Activated T-helper 1 cell treated with anti-CD3 and anti-CD28 coated beads, Interleukin-12 subunit alpha, Interleukin-12 subunit beta, Interleukin-2, Interleukin-4 antibody, amounts not matched to agents 30 ng/mL and 10 ng/mL and 1 ng/mL, durations not matched to agents 14 hours and 24 hours and 36 hours (primary cell): ENCODE results near the gene SIAH3. TPM values are rescaled to one million over a fixed set of nuclear protein-coding genes. Genes with fewer than 3 reads are reported as not detected.
"Not testable (repeated sequence)": the region's sequence is repeated elsewhere in the genome, so short reads cannot be mapped to it uniquely, and the experiment has no call there.

Source experiments
- DNase-seq: peaks from one replicate; pipeline ENCODE4 v3.0.0; 2021; ENCODE audit warnings: low spot score
- H3K27ac Mint-ChIP-seq: one replicate; pipeline ENCODE4 v1.8.0; 2021; ENCODE audit warnings: mild to moderate bottlenecking, mixed read lengths
- H3K27me3 Mint-ChIP-seq: one replicate; pipeline ENCODE4 v1.8.0; 2022; ENCODE audit warnings: mild to moderate bottlenecking, moderate library complexity, mixed read lengths; ENCODE audit not compliant: insufficient read depth
- H3K36me3 Mint-ChIP-seq: one replicate; pipeline ENCODE4 v1.8.0; 2021; ENCODE audit warnings: low read depth, mixed read lengths
- H3K4me1 Mint-ChIP-seq: one replicate; pipeline ENCODE4 v1.8.0; 2021; ENCODE audit warnings: low read depth, mixed read lengths
- H3K4me3 Mint-ChIP-seq: one replicate; pipeline ENCODE4 v1.8.0; 2021; ENCODE audit warnings: mild to moderate bottlenecking, moderate library complexity, mixed read lengths
- H3K9me3 Mint-ChIP-seq: one replicate; pipeline ENCODE4 v1.8.0; 2021; ENCODE audit warnings: mixed read lengths
- intact Hi-C: fragments of 100-400 bp; cut with micrococcal nuclease; formaldehyde crosslinking; loops from one replicate; pipeline ENCODE4 v1.15.1; 2024
- total RNA-seq: library from RNA; stranded (reverse); gene quantifications from 2 replicates; pipeline ENCODE4 v1.2.3, GENCODE V29; 2022

SIAH3 gene
- total RNA-seq, 1 donor from 2014 or later, result 0.03 TPM

DNA sequence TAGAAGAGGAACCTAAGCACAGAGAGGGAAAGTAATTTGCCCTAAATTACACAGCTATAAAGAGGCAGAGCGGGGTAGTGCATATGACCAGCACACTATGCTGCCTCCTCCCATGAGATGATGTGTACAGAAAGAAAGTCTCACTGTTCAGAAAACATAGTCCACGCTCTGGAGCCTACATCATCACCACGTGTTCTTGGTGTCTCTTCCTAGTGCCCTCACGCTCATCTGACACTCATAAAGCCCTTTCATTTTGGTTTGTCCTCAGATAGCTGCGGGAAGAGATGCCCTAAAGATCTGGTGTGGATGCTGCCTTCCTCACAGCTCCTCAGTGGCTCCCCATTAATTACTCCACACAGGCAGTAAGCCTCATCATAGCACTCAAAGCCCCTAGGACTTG, 27.4 kb upstream of the SIAH3 start:
- Mint-ChIP-seq H3K9me3 (no peaks in the 10 kb centered on the region), H3K27ac (no peak overlapping the region), H3K4me1 (no peaks in the 10 kb centered on the region), H3K36me3 (no peaks in the 10 kb centered on the region), H3K4me3 (no peak overlapping the region), H3K27me3 (peaks cover 15% of the 10 kb centered on the region)
- no peak for DNase-seq
- intact Hi-C loops, result no loop called here

- DNase-seq, result no peak
- Mint-ChIP-seq H3K9me3 (no peaks in the 10 kb centered on the region), H3K27ac (no peak overlapping the region), H3K4me3 (no peak overlapping the region), H3K4me1 (no peaks in the 10 kb centered on the region), H3K36me3 (no peaks in the 10 kb centered on the region), H3K27me3 (peaks cover 13% of the 10 kb centered on the region)
- intact Hi-C loops, result no loop called here
Observed at GRCh38 chr13:45876781-45877180, 25.2 kb upstream of the SIAH3 start.

GRCh38 chr13:45875951-45876350, 24.4 kb upstream of the SIAH3 start:
- peaks cover 12% of the 10 kb centered on the region for H3K27me3 Mint-ChIP-seq
- H3K27ac Mint-ChIP-seq, result no peak overlapping the region
- H3K9me3 Mint-ChIP-seq, result no peaks in the 10 kb centered on the region
- intact Hi-C loops, result no loop called here
- DNase-seq, result no peak
- H3K36me3 Mint-ChIP-seq, result no peaks in the 10 kb centered on the region
- no peaks in the 10 kb centered on the region for H3K4me1 Mint-ChIP-seq
- H3K4me3 Mint-ChIP-seq, result no peak overlapping the region

GRCh38 chr13:45873491-45874325, 22.2 kb upstream of the SIAH3 start:
- no peaks in the 10 kb centered on the region for H3K9me3 Mint-ChIP-seq
- no peaks in the 10 kb centered on the region for H3K4me1 Mint-ChIP-seq
- intact Hi-C loops, result no loop called here
- H3K36me3 Mint-ChIP-seq, result no peaks in the 10 kb centered on the region
- no peak overlapping the region for H3K27ac Mint-ChIP-seq
- DNase-seq, result no peak
- peaks cover 11% of the 10 kb centered on the region for H3K27me3 Mint-ChIP-seq
- H3K4me3 Mint-ChIP-seq, result no peak overlapping the region

GRCh38 chr13:45872566-45872965, 21.0 kb upstream of the SIAH3 start:
- Mint-ChIP-seq H3K4me3 (no peak overlapping the region), H3K27ac (no peak overlapping the region), H3K36me3 (no peaks in the 10 kb centered on the region), H3K9me3 (no peaks in the 10 kb centered on the region), H3K27me3 (peaks cover 11% of the 10 kb centered on the region), H3K4me1 (no peaks in the 10 kb centered on the region)
- intact Hi-C loops, result no loop called here
- no peak for DNase-seq

GRCh38 chr13:45871201-45871600, 19.6 kb upstream of the SIAH3 start:
- peaks cover 11% of the 10 kb centered on the region for H3K27me3 Mint-ChIP-seq
- intact Hi-C loops, H3K27ac Mint-ChIP-seq, H3K36me3 Mint-ChIP-seq, H3K9me3 Mint-ChIP-seq, H3K4me1 Mint-ChIP-seq, DNase-seq, H3K4me3 Mint-ChIP-seq: not testable (repeated sequence)

GRCh38 chr13:45870232-45870631, 18.7 kb upstream of the SIAH3 start:
- Mint-ChIP-seq H3K27me3 (peaks cover 9% of the 10 kb centered on the region), H3K27ac (no peak overlapping the region), H3K36me3 (no peaks in the 10 kb centered on the region), H3K4me1 (no peaks in the 10 kb centered on the region), H3K9me3 (no peaks in the 10 kb centered on the region), H3K4me3 (no peak overlapping the region)
- intact Hi-C loops, result no loop called here
- no peak for DNase-seq

DNA sequence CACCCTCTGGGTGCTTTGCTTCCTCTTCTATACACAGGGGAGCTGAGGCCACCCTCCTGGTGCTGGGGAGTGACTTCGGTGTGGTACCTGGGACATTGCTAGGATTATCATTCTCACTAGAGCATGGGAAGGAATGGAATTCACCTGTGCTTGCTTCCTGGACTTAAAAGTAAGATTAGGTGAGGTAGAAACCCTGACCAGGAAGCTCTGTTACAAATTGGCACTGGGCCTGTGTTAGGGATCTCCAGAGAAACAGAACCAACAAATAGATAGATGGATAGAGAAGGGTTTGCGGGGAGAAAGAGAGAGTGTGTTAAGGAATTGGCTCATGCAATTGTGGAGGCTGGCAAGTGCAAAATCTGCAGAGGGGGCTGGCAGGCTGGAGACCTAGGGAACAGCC, 13.9 kb upstream of the SIAH3 start:
- Mint-ChIP-seq H3K27ac (no peak overlapping the region), H3K27me3 (peaks cover 11% of the 10 kb centered on the region), H3K36me3 (no peaks in the 10 kb centered on the region), H3K4me3 (no peak overlapping the region), H3K9me3 (no peaks in the 10 kb centered on the region), H3K4me1 (no peaks in the 10 kb centered on the region)
- DNase-seq, result no peak
- intact Hi-C loops, result no loop called here

DNA sequence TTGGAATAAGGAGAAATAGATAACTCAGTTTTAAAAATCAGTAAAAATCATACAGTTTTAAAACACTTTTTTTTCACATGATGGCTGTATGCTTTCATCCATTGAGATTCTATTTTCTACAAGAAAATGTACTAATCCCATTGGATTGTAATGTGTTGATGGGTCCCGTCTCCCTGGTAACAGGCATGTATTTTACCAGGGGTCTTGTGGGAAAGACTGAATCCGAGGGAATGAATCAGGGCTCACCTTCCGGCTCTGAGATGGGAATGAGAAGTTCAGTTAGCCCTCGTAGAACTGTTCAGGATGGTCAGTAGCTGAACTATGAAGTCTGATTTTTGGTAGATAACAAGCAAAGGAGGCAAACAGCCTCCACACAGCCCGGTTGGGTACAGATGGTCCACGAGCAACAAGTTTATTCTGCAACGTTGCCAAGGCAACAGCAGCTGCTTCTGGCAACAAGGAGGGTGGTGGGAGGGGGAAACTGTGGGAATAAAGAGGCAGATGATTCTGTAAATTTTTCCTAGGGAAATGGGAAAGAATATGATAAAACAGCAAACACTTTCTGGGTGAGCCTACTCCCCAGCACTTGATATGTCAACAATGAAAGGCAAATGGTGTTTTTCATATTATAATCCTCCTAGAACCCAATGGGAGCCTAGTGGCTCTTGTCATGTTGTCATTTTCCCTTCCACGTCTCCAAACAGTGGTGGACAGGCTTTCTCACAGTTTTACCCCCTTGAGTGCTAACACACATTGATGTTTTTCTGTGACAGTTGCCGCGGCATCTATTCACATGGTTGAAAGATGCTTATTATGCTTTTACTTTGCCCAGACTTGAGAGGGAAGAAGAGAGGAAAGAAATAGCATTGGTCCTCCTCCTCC, 12.4 kb upstream of the SIAH3 start:
- intact Hi-C loops, result no loop called here
- no peak for DNase-seq
- Mint-ChIP-seq H3K27me3 (peaks cover 11% of the 10 kb centered on the region), H3K36me3 (no peaks in the 10 kb centered on the region), H3K9me3 (no peaks in the 10 kb centered on the region), H3K4me1 (no peaks in the 10 kb centered on the region), H3K27ac (no peak overlapping the region), H3K4me3 (no peak overlapping the region)

DNA sequence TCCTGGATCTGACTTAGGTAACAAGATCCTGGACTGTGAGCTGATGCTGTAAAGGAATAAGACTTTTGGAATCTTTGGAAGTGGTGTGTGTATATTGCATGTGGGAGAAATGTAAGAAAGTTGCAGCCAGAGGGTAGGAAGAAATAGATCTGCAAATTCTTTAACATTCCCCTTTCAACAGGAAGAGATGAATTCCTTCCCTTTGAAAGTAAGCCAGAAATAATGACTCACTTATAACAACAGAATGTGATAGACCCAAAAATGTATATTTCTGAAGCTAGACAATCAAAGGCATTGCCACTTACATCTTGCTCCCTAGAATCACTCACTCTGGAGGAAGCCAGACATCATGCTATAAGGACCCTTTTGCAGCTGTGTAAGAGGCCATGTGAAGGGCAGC, 9.8 kb upstream of the SIAH3 start:
- no peak for DNase-seq
- Mint-ChIP-seq H3K9me3 (no peaks in the 10 kb centered on the region), H3K36me3 (no peaks in the 10 kb centered on the region), H3K27ac (no peak overlapping the region), H3K4me3 (no peak overlapping the region), H3K27me3 (peaks cover 13% of the 10 kb centered on the region), H3K4me1 (no peaks in the 10 kb centered on the region)
- intact Hi-C loops, result no loop called here

DNA sequence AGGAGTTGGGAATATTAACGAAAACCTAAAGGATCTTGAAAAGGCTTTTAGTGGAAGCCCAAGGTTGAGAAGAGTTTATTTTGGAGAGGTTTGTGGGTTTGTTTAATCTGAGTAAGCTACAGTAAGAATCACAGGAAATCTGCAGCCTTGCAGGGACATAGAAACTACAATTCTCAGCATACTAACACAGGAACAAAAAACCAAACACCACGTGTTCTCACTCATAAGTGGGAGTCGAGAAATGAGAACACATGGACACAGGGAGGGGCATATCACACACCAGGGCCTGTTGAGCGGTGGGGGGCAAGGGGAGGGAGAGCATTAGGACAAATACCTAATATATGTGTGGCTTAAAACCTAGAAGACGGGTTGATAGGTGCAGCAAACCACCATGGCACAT, 8.7 kb upstream of the SIAH3 start:
- Mint-ChIP-seq H3K27ac (no peak overlapping the region), H3K4me3 (no peak overlapping the region), H3K4me1 (no peaks in the 10 kb centered on the region), H3K36me3 (no peaks in the 10 kb centered on the region), H3K9me3 (no peaks in the 10 kb centered on the region), H3K27me3 (peaks cover 16% of the 10 kb centered on the region)
- DNase-seq, result no peak
- intact Hi-C loops, result no loop called here

DNA sequence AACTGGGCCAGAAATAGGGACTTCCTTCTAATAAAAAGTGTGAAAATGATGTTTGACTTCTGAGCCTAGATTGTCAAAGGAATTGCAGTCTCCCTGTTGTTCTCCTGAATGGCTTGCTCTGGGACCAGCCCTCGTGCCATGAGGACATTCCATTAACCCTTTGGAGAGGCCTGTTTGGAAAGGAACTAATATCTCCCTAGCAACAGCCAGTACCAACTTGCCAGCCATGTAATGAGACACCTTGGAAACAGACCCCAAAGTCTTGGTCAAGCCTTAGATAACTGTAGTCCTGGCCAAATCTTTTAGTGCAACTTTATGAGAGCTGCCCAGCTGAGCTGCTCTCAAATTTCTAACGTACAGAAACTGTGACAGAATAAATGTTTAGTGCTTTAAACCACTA, 8.2 kb upstream of the SIAH3 start:
- Mint-ChIP-seq H3K36me3 (no peaks in the 10 kb centered on the region), H3K9me3 (peaks cover 3% of the 10 kb centered on the region), H3K4me3 (no peak overlapping the region), H3K27me3 (peaks cover 13% of the 10 kb centered on the region), H3K4me1 (no peaks in the 10 kb centered on the region), H3K27ac (no peak overlapping the region)
- no peak for DNase-seq
- intact Hi-C loops, result no loop called here

GRCh38 chr13:45852494-45852893, 941 bp upstream of the SIAH3 start:
- H3K9me3 Mint-ChIP-seq, result peaks cover 10% of the 10 kb centered on the region
- intact Hi-C loops, result no loop called here

More at GRCh38 chr13:45852494-45852893, 941 bp upstream of the SIAH3 start:
- Mint-ChIP-seq H3K4me3 (no peak overlapping the region), H3K36me3 (no peaks in the 10 kb centered on the region), H3K4me1 (peaks cover 24% of the 10 kb centered on the region), H3K27ac (no peak overlapping the region), H3K27me3 (peaks cover 43% of the 10 kb centered on the region)
- no peak for DNase-seq
